ENCODE measurements around the gene RDH13. TPM values are rescaled to one million over a fixed set of nuclear protein-coding genes. Genes with fewer than 3 reads are reported as not detected.

The RDH13 gene
- total RNA-seq, 4 donors from 2014 or later = 10.0 to 15.6 (median 13.9) TPM

GRCh38 chr19:55050749-55051532 is 12.0 kb downstream of the RDH13 start:
- ATAC-seq = no peak
- Histone ChIP-seq H3K27ac (no peak overlapping the region), H3K4me1 (no peaks in the 10 kb centered on the region), H3K27me3 (no peaks in the 10 kb centered on the region), H3K4me3 (no peak overlapping the region), H3K9me3 (no peaks in the 10 kb centered on the region), H3K36me3 (peaks cover 0 to 100% of the 10 kb centered on the region in 2 donors)
- 91% methylated on average over 7 of the region's 25 CpGs for WGBS, 2 donors (ENCODE audit: low coverage in 1 of 2)
- no peak for TF ChIP-seq CTCF (IDR thresholded peaks at IDR 0.05)
- TF ChIP-seq POLR2A (IDR thresholded peaks at IDR 0.05) = no peak
- no peak for TF ChIP-seq POLR2AphosphoS5 (IDR thresholded peaks at IDR 0.05)
- no peak for TF ChIP-seq EP300 (IDR thresholded peaks at IDR 0.05)

GRCh38 chr19:55048446-55048845 is 14.5 kb downstream of the RDH13 start:
- no peak overlapping the region for H3K4me3 ChIP-seq
- H3K27ac ChIP-seq = no peak overlapping the region
- no peak for TF ChIP-seq CTCF (IDR thresholded peaks at IDR 0.05)
- no peak for TF ChIP-seq POLR2A (IDR thresholded peaks at IDR 0.05)
- no peak for TF ChIP-seq EP300 (IDR thresholded peaks at IDR 0.05)
- TF ChIP-seq POLR2AphosphoS5 (IDR thresholded peaks at IDR 0.05) = no peak
- WGBS, 2 donors (ENCODE audit: low coverage in 1 of 2) = 93% methylated on average over 5 of the region's 15 CpGs; no CpG with 5 or more reads in 1 of the 2 donors
- H3K36me3 ChIP-seq = peaks cover 0 to 100% of the 10 kb centered on the region in 2 donors
- H3K4me1 ChIP-seq = no peaks in the 10 kb centered on the region
- no peaks in the 10 kb centered on the region for H3K9me3 ChIP-seq
- no peak for ATAC-seq
- no peaks in the 10 kb centered on the region for H3K27me3 ChIP-seq

- Histone ChIP-seq H3K27me3 (no peaks in the 10 kb centered on the region), H3K27ac (no peak overlapping the region), H3K4me1 (no peaks in the 10 kb centered on the region), H3K36me3 (peaks cover 0 to 100% of the 10 kb centered on the region in 2 donors), H3K9me3 (no peaks in the 10 kb centered on the region), H3K4me3 (no peak overlapping the region)
- no peak for TF ChIP-seq POLR2AphosphoS5 (IDR thresholded peaks at IDR 0.05)
- 90 to 100% methylated on average over 2 to 4 of the region's 12 CpGs for whole genome bisulfite sequencing, 2 donors (ENCODE audit: low coverage in 1 of 2)
- no peak for ATAC-seq
Measured at GRCh38 chr19:55047951-55048350, 15.0 kb downstream of the RDH13 start.

- H3K4me1 ChIP-seq = no peaks in the 10 kb centered on the region
- no peak overlapping the region for H3K27ac ChIP-seq
- H3K9me3 ChIP-seq = no peaks in the 10 kb centered on the region
- H3K27me3 ChIP-seq = no peaks in the 10 kb centered on the region
- H3K4me3 ChIP-seq = no peak overlapping the region
- TF ChIP-seq EP300 (IDR thresholded peaks at IDR 0.05) = no peak
- TF ChIP-seq CTCF (IDR thresholded peaks at IDR 0.05) = no peak
- TF ChIP-seq POLR2A (IDR thresholded peaks at IDR 0.05) = no peak
- no peak for TF ChIP-seq POLR2AphosphoS5 (IDR thresholded peaks at IDR 0.05)
- H3K36me3 ChIP-seq = peaks cover 0 to 100% of the 10 kb centered on the region in 2 donors
- WGBS, 2 donors (ENCODE audit: low coverage in 1 of 2) = 86 to 93% methylated on average over 4 to 8 of the region's 17 CpGs
- ATAC-seq = no peak
Measured at GRCh38 chr19:55046975-55047622, 15.8 kb downstream of the RDH13 start.

GRCh38 chr19:55044771-55045716 is 17.9 kb downstream of the RDH13 start:
- no peak for TF ChIP-seq CTCF (IDR thresholded peaks at IDR 0.05)
- no peak for TF ChIP-seq POLR2AphosphoS5 (IDR thresholded peaks at IDR 0.05)
- TF ChIP-seq EP300 (IDR thresholded peaks at IDR 0.05) = no peak
- no peak for TF ChIP-seq POLR2A (IDR thresholded peaks at IDR 0.05)
- Histone ChIP-seq H3K27ac (no peak overlapping the region), H3K9me3 (no peaks in the 10 kb centered on the region), H3K4me3 (no peak overlapping the region), H3K27me3 (no peaks in the 10 kb centered on the region), H3K4me1 (no peaks in the 10 kb centered on the region), H3K36me3 (peaks cover 0 to 94% of the 10 kb centered on the region in 2 donors)
- 100% methylated on average over 2 of the region's 30 CpGs; no CpG with 5 or more reads in 1 of the 2 donors for WGBS, 2 donors (ENCODE audit: low coverage in 1 of 2)
- no peak for ATAC-seq
